Stomach (tissue), 9 donors: ENCODE data around the gene SLC22A31. TPM values are rescaled to one million over a fixed set of nuclear protein-coding genes. Genes with fewer than 3 reads are reported as not detected.

Experiments used
- DNase-seq, 2 donors: peaks; one replicate each; pipeline versions ENCODE4 v3.0.0 to v3.0.0-alpha.2; 2013 to 2019
- H3K27ac ChIP-seq, 5 donors: fragments of 200-600 bp in 4 of 5; sonication (generic) in 4 of 5; one replicate each; pipeline ENCODE4 v1.5.1; 2013 to 2019; ENCODE audit warnings: mild to moderate bottlenecking in 1 of 5, moderate library complexity in 1 of 5
- H3K27me3 ChIP-seq, 3 donors: fragments of 200-600 bp; sonication (generic); one replicate each; pipeline ENCODE4 v1.5.1; 2017 to 2019; ENCODE audit warnings: mixed run types in 1 of 3
- H3K36me3 ChIP-seq, 4 donors: fragments of 200-600 bp; sonication (generic); 1 replicate in 3 of 4; 2 replicates in 1 of 4; pipeline ENCODE4 v1.5.1; 2016 to 2019
- H3K4me1 ChIP-seq, 4 donors: fragments of 200-600 bp; sonication (generic); one replicate each; pipeline ENCODE4 v1.5.1; 2016 to 2019
- H3K4me3 ChIP-seq, 4 donors: fragments of 200-600 bp; sonication (generic) in 3 of 4; one replicate each; pipeline ENCODE4 v1.5.1; 2016 to 2019; ENCODE audit warnings: mild to moderate bottlenecking in 1 of 4
- H3K9me3 ChIP-seq, 4 donors: fragments of 200-600 bp; sonication (generic); one replicate each; pipeline ENCODE4 v1.5.1; 2016 to 2019
- CTCF ChIP-seq, 7 experiments: fragments of 450-650 bp in 4 of 7; fragments of 200-600 bp in 3 of 7; sonication (generic) in 3 of 7; IDR thresholded peaks; one replicate each; pipeline ENCODE4 v1.5.1; 2016 to 2019; ENCODE audit warnings: antibody characterized with exemption in 7 of 7, control low read depth in 2 of 7, mild to moderate bottlenecking in 1 of 7
- EP300 ChIP-seq: sonication (generic); formaldehyde crosslinking; IDR thresholded peaks from one replicate; pipeline ENCODE4 v1.6.1; 2017; ENCODE audit warnings: antibody characterized with exemption
- POLR2A ChIP-seq, 4 donors: fragments of 450-650 bp; IDR thresholded peaks; one replicate each; pipeline ENCODE4 v1.6.1; 2016; ENCODE audit warnings: antibody characterized with exemption in 4 of 4, control low read depth in 2 of 4, mild to moderate bottlenecking in 1 of 4, moderate library complexity in 1 of 4
- POLR2AphosphoS5 ChIP-seq, 3 donors: sonication (generic); formaldehyde crosslinking; IDR thresholded peaks; one replicate each; pipeline ENCODE4 v1.6.1; 2016; ENCODE audit warnings: antibody characterized with exemption in 3 of 3
- WGBS, 5 donors: extraction: QIAGEN DNeasy Blood & Tissue Kit in 3 of 5; methylation state at CpG; one replicate each; pipeline versions ENCODE4 v1.1.5 to v1.1.7; 2013 to 2018; 5-methylcytosine and 5-hydroxymethylcytosine counted together
- intact Hi-C: fragments of 100-400 bp; cut with DNase I; formaldehyde crosslinking; loops from one replicate; pipeline ENCODE4 v1.15.1; 2023; ENCODE audit warnings: low total_unique reads
- polyA plus RNA-seq, 3 donors: library from polyadenylated mRNA; stranded (reverse); fragments of 200-250 nt; gene quantifications; one replicate each; pipeline ENCODE4 v1.2.3, GENCODE V29; 2013
- total RNA-seq, 5 donors: library from RNA; depleted of rRNA; stranded (reverse); fragments of >200 nt; gene quantifications; one replicate each; pipeline versions ENCODE4 v1.1.0 to v1.2.3, GENCODE V29; 2014 to 2016
- donor health status: healthy with polysubstance abuse.
- donor health status: Bipolar disorder and iron deficiency.
- donor health status: healthy.

SLC22A31 gene
- total and polyA plus RNA-seq, 8 donors, result 1.4 to 6.4 (median 2.8) TPM; not detected in 4

GRCh38 chr16:89230255-89230654 is 29.9 kb upstream of the SLC22A31 start:
- 90 to 96% (median 93%) methylated on average over 13 to 14 of the region's 14 CpGs for WGBS, 5 donors
- no peak overlapping the region for H3K4me3 ChIP-seq
- DNase-seq, result no peak
- no peak overlapping the region for H3K27ac ChIP-seq
- peaks cover 6 to 22% (median 14%) of the 10 kb centered on the region in 4 donors for H3K9me3 ChIP-seq
- no peak for TF ChIP-seq POLR2A (IDR thresholded peaks at IDR 0.05)
- no peak for TF ChIP-seq EP300
- H3K36me3 ChIP-seq, result peaks cover 51 to 95% (median 94%) of the 10 kb centered on the region in 4 donors
- no peaks in the 10 kb centered on the region for H3K4me1 ChIP-seq
- H3K27me3 ChIP-seq, result no peaks in the 10 kb centered on the region
- intact Hi-C loops, result no loop called here

- no peaks in the 10 kb centered on the region for H3K4me1 ChIP-seq
- H3K27me3 ChIP-seq, result no peaks in the 10 kb centered on the region
- TF ChIP-seq POLR2AphosphoS5 (IDR thresholded peaks at IDR 0.05) (no peak), POLR2A (IDR thresholded peaks at IDR 0.05) (no peak), EP300 (no peak), CTCF (IDR thresholded peaks at IDR 0.05) (no peak)
- peaks cover 6 to 22% (median 14%) of the 10 kb centered on the region in 4 donors for H3K9me3 ChIP-seq
- 93 to 97% (median 96%) methylated on average over 7 to 10 of the region's 10 CpGs for WGBS, 5 donors
- H3K36me3 ChIP-seq, result peaks cover 58 to 99% (median 97%) of the 10 kb centered on the region in 4 donors
- no peak overlapping the region for H3K4me3 ChIP-seq
- no peak for DNase-seq
- intact Hi-C loops, result no loop called here
- H3K27ac ChIP-seq, result no peak overlapping the region
Measured at GRCh38 chr16:89224665-89225064, 24.3 kb upstream of the SLC22A31 start.

GRCh38 chr16:89222931-89223330 is 22.6 kb upstream of the SLC22A31 start:
- DNase-seq, result no peak
- 92 to 95% (median 94%) methylated on average over 21 of the region's 21 CpGs for WGBS, 5 donors

GRCh38 chr16:89221604-89222003 is 21.3 kb upstream of the SLC22A31 start:
- 83 to 99% (median 89%) methylated on average over 3 of the region's 3 CpGs for WGBS, 5 donors
- no peak for DNase-seq
- Histone ChIP-seq H3K4me1 (peaks cover 13 to 25% (median 22%) of the 10 kb centered on the region in 4 donors), H3K36me3 (peaks cover 39 to 72% (median 67%) of the 10 kb centered on the region in 4 donors), H3K9me3 (peaks cover 0 to 3% (median under 1%) of the 10 kb centered on the region in 4 donors), H3K27me3 (no peaks in the 10 kb centered on the region), H3K27ac (no peak overlapping the region), H3K4me3 (no peak overlapping the region)
- no peak for TF ChIP-seq POLR2A (IDR thresholded peaks at IDR 0.05)
- TF ChIP-seq POLR2AphosphoS5 (IDR thresholded peaks at IDR 0.05), result no peak
- TF ChIP-seq CTCF (IDR thresholded peaks at IDR 0.05), result no peak
- TF ChIP-seq EP300, result no peak
- intact Hi-C loops, result no loop called here

More at GRCh38 chr16:89222931-89223330, 22.6 kb upstream of the SLC22A31 start:
- TF ChIP-seq POLR2A (IDR thresholded peaks at IDR 0.05) (no peak), CTCF (IDR thresholded peaks at IDR 0.05) (no peak), POLR2AphosphoS5 (IDR thresholded peaks at IDR 0.05) (no peak), EP300 (no peak)
- Histone ChIP-seq H3K4me3 (no peak overlapping the region), H3K36me3 (peaks cover 52 to 85% (median 81%) of the 10 kb centered on the region in 4 donors), H3K4me1 (peaks cover 9 to 17% (median 17%) of the 10 kb centered on the region in 4 donors), H3K9me3 (peaks cover 3 to 16% (median 11%) of the 10 kb centered on the region in 4 donors), H3K27ac (no peak overlapping the region), H3K27me3 (no peaks in the 10 kb centered on the region)
- intact Hi-C loops, result no loop called here

GRCh38 chr16:89219365-89219764 is 19.0 kb upstream of the SLC22A31 start:
- Histone ChIP-seq H3K36me3 (peaks cover 27 to 50% (median 45%) of the 10 kb centered on the region in 4 donors), H3K27me3 (no peaks in the 10 kb centered on the region), H3K27ac (no peak overlapping the region), H3K4me3 (no peak overlapping the region), H3K9me3 (no peaks in the 10 kb centered on the region), H3K4me1 (peaks cover 22 to 40% (median 36%) of the 10 kb centered on the region in 4 donors)
- intact Hi-C loops, result loop anchor here (10.0 kb wide), 1 partner anchor 485 kb away; no protein-coding TSS in a partner anchor
- WGBS, 5 donors, result 61 to 73% (median 67%) methylated on average over 5 of the region's 5 CpGs
- TF ChIP-seq EP300, result no peak
- no peak for TF ChIP-seq POLR2A (IDR thresholded peaks at IDR 0.05)
- no peak for TF ChIP-seq CTCF (IDR thresholded peaks at IDR 0.05)
- TF ChIP-seq POLR2AphosphoS5 (IDR thresholded peaks at IDR 0.05), result no peak
- no peak for DNase-seq
